ENCODE measurements around the gene ID2. TPM values are rescaled to one million over a fixed set of nuclear protein-coding genes. Genes with fewer than 3 reads are reported as not detected.

ID2 gene
- total RNA-seq, 4 donors from 2014 or later = 143 to 391 (median 188) TPM

DNA sequence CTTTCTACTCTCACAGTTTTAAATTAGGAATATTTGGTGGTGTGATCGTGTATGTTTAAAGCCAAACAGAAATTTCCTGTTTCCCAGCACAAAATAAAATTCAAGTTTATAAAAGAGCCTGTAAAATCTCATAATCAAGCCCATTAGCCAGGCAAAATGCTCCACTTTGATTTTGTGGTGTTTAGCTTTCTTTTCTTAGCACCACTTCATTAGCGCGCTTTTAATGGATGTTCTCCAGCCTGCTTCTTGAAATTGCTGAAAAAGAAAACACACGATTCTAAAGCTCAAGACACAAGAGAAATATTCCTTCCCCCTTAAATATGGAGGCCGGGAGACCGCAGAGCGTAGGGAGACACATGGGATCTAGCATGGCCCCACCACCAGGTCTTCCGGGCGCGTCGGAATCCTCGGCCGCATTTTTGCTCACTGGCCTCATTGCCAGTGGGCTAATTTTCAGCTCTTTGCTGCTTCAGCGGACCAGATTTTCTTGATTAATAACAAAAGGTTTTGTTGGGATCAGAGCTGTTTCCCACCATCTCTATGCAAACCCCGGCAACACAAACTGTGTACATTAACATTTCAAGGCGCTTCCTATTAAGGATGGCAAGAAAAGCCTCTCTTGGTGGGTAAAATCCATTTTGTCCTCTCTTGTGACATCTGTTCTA, 40.4 kb upstream of the ID2 start:
- no peak overlapping the region for H3K4me3 ChIP-seq
- peak in 1 of 3 donors; percentile 2 for DNase-seq
- TF ChIP-seq, protein P1, sequence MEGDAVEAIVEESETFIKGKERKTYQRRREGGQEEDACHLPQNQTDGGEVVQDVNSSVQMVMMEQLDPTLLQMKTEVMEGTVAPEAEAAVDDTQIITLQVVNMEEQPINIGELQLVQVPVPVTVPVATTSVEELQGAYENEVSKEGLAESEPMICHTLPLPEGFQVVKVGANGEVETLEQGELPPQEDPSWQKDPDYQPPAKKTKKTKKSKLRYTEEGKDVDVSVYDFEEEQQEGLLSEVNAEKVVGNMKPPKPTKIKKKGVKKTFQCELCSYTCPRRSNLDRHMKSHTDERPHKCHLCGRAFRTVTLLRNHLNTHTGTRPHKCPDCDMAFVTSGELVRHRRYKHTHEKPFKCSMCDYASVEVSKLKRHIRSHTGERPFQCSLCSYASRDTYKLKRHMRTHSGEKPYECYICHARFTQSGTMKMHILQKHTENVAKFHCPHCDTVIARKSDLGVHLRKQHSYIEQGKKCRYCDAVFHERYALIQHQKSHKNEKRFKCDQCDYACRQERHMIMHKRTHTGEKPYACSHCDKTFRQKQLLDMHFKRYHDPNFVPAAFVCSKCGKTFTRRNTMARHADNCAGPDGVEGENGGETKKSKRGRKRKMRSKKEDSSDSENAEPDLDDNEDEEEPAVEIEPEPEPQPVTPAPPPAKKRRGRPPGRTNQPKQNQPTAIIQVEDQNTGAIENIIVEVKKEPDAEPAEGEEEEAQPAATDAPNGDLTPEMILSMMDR (IDR thresholded peaks at IDR 0.05) = no peak
- TF ChIP-seq POLR2A (IDR thresholded peaks at IDR 0.05) = no peak
- no peaks in the 10 kb centered on the region for H3K27me3 ChIP-seq
- H3K27ac ChIP-seq = no peak overlapping the region
- H3K9me3 ChIP-seq = no peaks in the 10 kb centered on the region
- H3K4me1 ChIP-seq = no peaks in the 10 kb centered on the region
- no peaks in the 10 kb centered on the region for H3K36me3 ChIP-seq

DNA sequence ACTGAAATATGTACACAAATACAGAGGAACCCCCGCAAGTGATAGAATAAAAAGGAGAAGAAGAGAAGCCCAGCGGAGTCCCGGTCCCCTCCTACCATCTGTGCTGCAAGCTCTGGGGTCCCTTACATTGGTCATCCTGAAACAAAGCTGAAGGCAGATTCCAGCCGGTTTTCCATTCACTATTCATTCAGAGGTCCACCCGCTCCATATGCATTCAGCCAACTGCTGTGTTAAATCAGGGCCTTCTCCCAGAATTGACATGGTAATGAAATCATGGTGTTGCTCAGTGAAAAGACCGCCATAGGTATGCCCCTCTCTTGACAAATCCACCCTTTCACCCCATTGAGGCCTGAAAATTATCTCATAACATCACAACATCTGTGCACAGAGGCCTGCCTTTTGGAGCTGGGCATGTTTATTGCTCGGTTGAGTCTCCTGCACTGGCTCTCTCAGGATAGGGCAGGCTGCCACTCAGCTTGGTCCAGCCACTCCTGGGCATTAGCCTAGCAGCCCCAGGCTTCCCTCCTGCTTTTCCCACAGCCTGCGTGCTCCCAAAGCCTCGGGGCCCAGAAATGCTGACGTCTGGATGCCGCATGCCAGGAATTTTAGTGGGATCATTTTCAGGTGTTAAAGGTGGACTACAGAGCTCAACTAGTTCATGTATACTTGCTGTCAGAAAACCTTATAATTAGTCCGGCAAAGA, 39.3 kb upstream of the ID2 start:
- no peaks in the 10 kb centered on the region for H3K4me1 ChIP-seq
- no peak overlapping the region for H3K4me3 ChIP-seq
- H3K27ac ChIP-seq = no peak overlapping the region
- DNase-seq = peak in 1 of 3 donors; percentile 5
- no peaks in the 10 kb centered on the region for H3K36me3 ChIP-seq
- H3K9me3 ChIP-seq = no peaks in the 10 kb centered on the region
- TF ChIP-seq POLR2A (IDR thresholded peaks at IDR 0.05) = no peak
- TF ChIP-seq, protein P1 (IDR thresholded peaks at IDR 0.05) = no peak
- no peaks in the 10 kb centered on the region for H3K27me3 ChIP-seq

DNA sequence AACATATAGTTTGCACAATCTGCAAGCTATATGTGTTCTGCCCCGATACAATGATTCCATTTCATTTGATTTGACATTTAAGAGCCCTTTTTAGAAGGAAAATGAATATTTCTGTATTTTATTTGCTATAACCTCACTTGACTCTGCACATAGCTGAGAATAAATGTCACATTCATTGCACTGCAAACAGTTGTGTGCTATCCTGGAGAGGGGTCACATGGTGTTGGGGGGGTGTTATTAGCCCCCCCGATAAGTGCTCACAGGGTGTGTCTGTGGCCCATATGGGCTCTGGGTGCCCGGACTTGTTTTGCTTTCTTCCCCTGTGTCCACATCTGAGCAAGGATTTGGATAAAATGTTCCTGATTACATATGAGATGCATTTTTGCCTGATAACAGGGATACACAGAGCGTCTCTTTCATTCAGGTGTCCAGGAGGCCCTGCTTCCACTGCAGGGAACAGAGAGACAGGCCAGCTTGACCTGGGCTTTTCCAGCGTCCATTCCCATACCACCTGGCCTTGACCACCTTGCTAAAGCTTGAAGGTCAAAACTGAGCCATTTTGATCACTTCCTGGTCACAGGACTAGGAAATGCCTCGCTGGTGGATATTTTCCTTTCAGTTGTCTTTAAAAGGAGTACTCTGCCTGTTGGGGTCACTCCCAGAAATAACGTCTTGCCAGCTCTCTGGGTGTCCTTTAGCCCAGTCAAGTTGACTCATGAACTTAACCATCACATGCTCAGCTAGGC, 38.4 kb upstream of the ID2 start:
- Histone ChIP-seq H3K9me3 (no peaks in the 10 kb centered on the region), H3K4me1 (no peaks in the 10 kb centered on the region), H3K4me3 (no peak overlapping the region), H3K27ac (no peak overlapping the region), H3K36me3 (no peaks in the 10 kb centered on the region), H3K27me3 (no peaks in the 10 kb centered on the region)
- DNase-seq = no peak
- no peak for TF ChIP-seq POLR2A (IDR thresholded peaks at IDR 0.05)
- TF ChIP-seq, protein P1 (IDR thresholded peaks at IDR 0.05) = no peak

DNA sequence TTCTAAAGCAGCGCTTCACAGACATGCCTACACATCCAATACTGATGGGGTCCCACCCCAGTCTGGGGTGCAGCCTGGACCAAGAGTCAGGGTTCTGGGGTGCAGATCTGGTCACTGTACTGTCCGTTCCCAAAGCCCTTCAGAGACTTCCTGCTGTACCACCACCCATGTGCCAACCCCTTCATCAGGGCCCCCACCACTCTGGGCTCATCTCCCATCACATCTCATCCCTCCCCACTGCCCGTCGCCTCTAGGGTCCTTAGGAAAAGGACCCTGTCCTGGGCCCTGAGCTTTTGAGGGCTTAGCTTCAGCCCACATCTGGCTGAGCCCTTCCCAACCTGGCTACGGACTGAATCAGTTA, 37.9 kb upstream of the ID2 start:
- Histone ChIP-seq H3K9me3 (no peaks in the 10 kb centered on the region), H3K4me1 (no peaks in the 10 kb centered on the region), H3K27ac (no peak overlapping the region), H3K4me3 (no peak overlapping the region), H3K27me3 (no peaks in the 10 kb centered on the region), H3K36me3 (no peaks in the 10 kb centered on the region)
- DNase-seq = no peak
- TF ChIP-seq, protein P1 (IDR thresholded peaks at IDR 0.05) = no peak
- TF ChIP-seq POLR2A (IDR thresholded peaks at IDR 0.05) = no peak

DNA sequence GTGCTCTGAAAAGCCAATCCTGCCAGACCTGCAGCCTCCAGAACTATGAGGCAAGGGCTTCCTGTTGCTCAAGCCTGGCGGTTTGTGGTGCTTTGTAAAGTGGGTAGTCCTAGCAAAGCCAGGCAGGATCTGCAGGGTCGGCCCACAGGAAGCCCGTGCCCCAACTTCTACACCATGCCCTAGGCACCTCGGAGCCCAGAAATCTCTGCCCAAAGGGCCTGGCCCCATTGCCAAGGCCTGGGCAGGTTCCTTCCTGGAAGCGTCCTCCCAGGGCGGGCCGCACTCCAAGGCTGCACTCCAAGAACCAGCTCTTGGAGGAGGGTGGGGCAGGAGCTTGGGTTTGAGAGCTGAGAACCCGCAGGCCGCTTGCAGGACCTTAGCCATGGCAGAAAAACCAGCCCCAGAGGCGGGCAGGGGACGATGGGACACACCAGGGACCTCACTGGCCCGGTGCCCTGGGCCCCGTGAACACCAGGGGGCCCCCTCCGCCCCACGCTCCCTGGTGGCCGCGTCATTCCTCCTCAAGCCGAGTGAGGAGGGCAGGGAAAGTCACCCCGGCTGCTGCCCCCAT, 37.2 kb upstream of the ID2 start:
- H3K4me1 ChIP-seq = no peaks in the 10 kb centered on the region
- no peak overlapping the region for H3K27ac ChIP-seq
- H3K36me3 ChIP-seq = no peaks in the 10 kb centered on the region
- H3K27me3 ChIP-seq = no peaks in the 10 kb centered on the region
- no peaks in the 10 kb centered on the region for H3K9me3 ChIP-seq
- no peak overlapping the region for H3K4me3 ChIP-seq
- TF ChIP-seq, protein P1 (IDR thresholded peaks at IDR 0.05) = no peak
- TF ChIP-seq POLR2A (IDR thresholded peaks at IDR 0.05) = no peak
- DNase-seq = no peak
